Epidermal melanocyte (primary cell): ENCODE measurements around the gene FGFR2.

ENCODE experiments used
- DNase-seq: peaks from one replicate; pipeline ENCODE4 v3.0.0; 2011; ENCODE audit warnings: low spot score; ENCODE audit not compliant: insufficient read length

The FGFR2 gene

GRCh38 chr10:121497513-121498470 is 100.5 kb downstream of the FGFR2 start:
- no peak for DNase-seq

GRCh38 chr10:121495719-121496118 is 102.5 kb downstream of the FGFR2 start:
- DNase-seq: no peak

- DNase-seq: no peak
Observed at GRCh38 chr10:121494296-121494695, 103.9 kb downstream of the FGFR2 start.

- no peak for DNase-seq
Observed at GRCh38 chr10:121493521-121493920, 104.7 kb downstream of the FGFR2 start.

- DNase-seq: no peak
Observed at GRCh38 chr10:121490871-121491519, 107.2 kb downstream of the FGFR2 start.

GRCh38 chr10:121485436-121486139 is 112.7 kb downstream of the FGFR2 start:
- no peak for DNase-seq

GRCh38 chr10:121484816-121485215 is 113.4 kb downstream of the FGFR2 start:
- DNase-seq: no peak

- DNase-seq: no peak
Observed at GRCh38 chr10:121484401-121484800, 113.8 kb downstream of the FGFR2 start.

- no peak for DNase-seq
Observed at GRCh38 chr10:121481180-121481579, 117.1 kb downstream of the FGFR2 start.

GRCh38 chr10:121478556-121478955 is 119.7 kb downstream of the FGFR2 start:
- DNase-seq: no peak

GRCh38 chr10:121469797-121470606 is 128.2 kb downstream of the FGFR2 start:
- DNase-seq: no peak

- DNase-seq: no peak
Observed at GRCh38 chr10:121468726-121469125, 129.5 kb downstream of the FGFR2 start.

- no peak for DNase-seq
Observed at GRCh38 chr10:121466424-121466823, 131.8 kb downstream of the FGFR2 start.

GRCh38 chr10:121465215-121465614 is 133.0 kb downstream of the FGFR2 start:
- no peak for DNase-seq

- DNase-seq: no peak
Observed at GRCh38 chr10:121464517-121464916, 133.7 kb downstream of the FGFR2 start.

GRCh38 chr10:121462955-121463354 is 135.3 kb downstream of the FGFR2 start:
- DNase-seq: no peak

- DNase-seq: no peak
Observed at GRCh38 chr10:121462281-121462680, 136.0 kb downstream of the FGFR2 start.

GRCh38 chr10:121461307-121461706 is 136.9 kb downstream of the FGFR2 start:
- no peak for DNase-seq

GRCh38 chr10:121460733-121461132 is 137.5 kb downstream of the FGFR2 start:
- no peak for DNase-seq

GRCh38 chr10:121459622-121460453 is 138.4 kb downstream of the FGFR2 start:
- no peak for DNase-seq
